Measurements from ENCODE around the gene ZNF385B.

GRCh38 chr2:179511105-179511789 is 350.2 kb downstream of the ZNF385B start:
- TF ChIP-seq CTCF (IDR thresholded peaks at IDR 0.05; ENCODE audit: insufficient read depth, low read length, poor library complexity, severe bottlenecking) (no peak), EZH2phosphoT487 (conservative IDR thresholded peaks at IDR 0.05; ENCODE audit: low read length) (no peak)
